Natural killer cell (primary cell): Measurements from ENCODE around the gene PHB1. TPM values are rescaled to one million over a fixed set of nuclear protein-coding genes. Genes with fewer than 3 reads are reported as not detected.

ENCODE experiments used
- ATAC-seq, 3 donors: fragments of 150-1000 bp in 2 of 3; fragments of 200-7000 bp in 1 of 3; cut with Tn5 transposase; 1 replicate in 1 of 3; 2 replicates in 2 of 3; pipeline ENCODE4 v1.10.0; 2021; ENCODE audit warnings: mild to moderate bottlenecking in 2 of 3, moderate library complexity in 2 of 3
- DNase-seq, 2 donors: peaks; one replicate each; pipeline versions ENCODE4 v3.0.0 to v3.0.0-alpha.2; 2013 to 2021; ENCODE audit warnings: mixed read lengths in 1 of 2
- H3K27ac ChIP-seq: one replicate; pipeline ENCODE4 v1.5.1; 2013; ENCODE audit warnings: mild to moderate bottlenecking, low read length
- H3K27me3 ChIP-seq: one replicate; pipeline ENCODE4 v1.6.1; 2013; ENCODE audit warnings: low read length; ENCODE audit not compliant: control insufficient read depth, insufficient read depth
- H3K36me3 ChIP-seq: one replicate; pipeline ENCODE4 v1.6.1; 2013; ENCODE audit warnings: low read length; ENCODE audit not compliant: control insufficient read depth, insufficient read depth
- H3K4me1 ChIP-seq: one replicate; pipeline ENCODE4 v1.6.1; 2013; ENCODE audit warnings: low read length; ENCODE audit not compliant: control insufficient read depth, insufficient read depth
- H3K4me3 ChIP-seq: one replicate; pipeline ENCODE4 v1.5.1; 2013; ENCODE audit warnings: low read length
- H3K9me3 ChIP-seq: one replicate; pipeline ENCODE4 v1.6.1; 2013; ENCODE audit warnings: low read length; ENCODE audit not compliant: control insufficient read depth, insufficient read depth
- H3K27ac Mint-ChIP-seq, 2 donors: one replicate each; pipeline ENCODE4 v1.8.0; 2022; ENCODE audit warnings: mild to moderate bottlenecking in 2 of 2, mixed read lengths in 2 of 2, moderate library complexity in 1 of 2
- H3K27me3 Mint-ChIP-seq, 2 donors: one replicate each; pipeline ENCODE4 v1.8.0; 2022; ENCODE audit warnings: low read depth in 2 of 2, mixed read lengths in 2 of 2
- H3K36me3 Mint-ChIP-seq: one replicate; pipeline ENCODE4 v1.8.0; 2022; ENCODE audit warnings: mixed read lengths
- H3K4me1 Mint-ChIP-seq, 2 donors: one replicate each; pipeline ENCODE4 v1.8.0; 2022; ENCODE audit warnings: mixed read lengths in 2 of 2
- H3K4me3 Mint-ChIP-seq: one replicate; pipeline ENCODE4 v1.8.0; 2022; ENCODE audit warnings: mild to moderate bottlenecking, moderate library complexity, mixed read lengths
- H3K9me3 Mint-ChIP-seq, 2 donors: one replicate each; pipeline ENCODE4 v1.8.0; 2022; ENCODE audit warnings: mixed read lengths in 2 of 2
- WGBS: methylation state at CpG from one replicate; pipeline ENCODE4 v1.1.7; 2013; ENCODE audit warnings: missing lambda C conversion rate; ENCODE audit not compliant: insufficient coverage; 5-methylcytosine and 5-hydroxymethylcytosine counted together
- intact Hi-C: fragments of 100-400 bp; cut with micrococcal nuclease; formaldehyde crosslinking; loops from one replicate; pipeline ENCODE4 v1.14.2; 2022
- total RNA-seq, 4 donors: library from RNA; stranded (reverse); fragments of 120-200 nt in 1 of 4; gene quantifications; one replicate each; pipeline versions ENCODE4 v1.2.3 to v1.2.4, GENCODE V29; 2013 to 2022
- TF ChIP-seq, protein P1 (sequence below): fragments of 200-600 bp; IDR thresholded peaks from one replicate; pipeline ENCODE4 v1.8.0; 2022; ENCODE audit warnings: antibody characterized with exemption

PHB1 gene
- total RNA-seq, 3 donors from 2014 or later (not counting 1 experiment from before 2014, with no cell fraction given), result 49.6 to 66.2 (median 60.3) TPM

DNA sequence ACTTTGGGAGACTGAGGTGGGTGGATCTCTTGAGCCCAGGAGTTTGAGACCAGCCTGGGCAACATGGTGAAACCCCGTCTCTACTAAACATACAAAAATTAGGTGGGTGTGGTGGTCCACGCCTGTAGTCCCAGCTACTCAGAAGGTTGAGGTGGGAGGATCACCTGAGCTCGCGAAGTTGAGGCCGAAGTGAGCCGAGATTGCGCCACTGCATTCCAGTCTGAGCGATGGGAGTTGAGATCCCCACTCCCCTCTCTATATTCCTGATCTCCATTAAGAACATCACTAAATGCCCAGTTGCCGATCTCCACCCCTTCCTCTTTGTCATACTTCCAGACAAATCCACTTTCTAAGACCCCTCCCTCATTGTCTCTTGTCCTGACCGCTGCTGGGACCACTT lies 28.3 kb downstream of the PHB1 start:
- ATAC-seq, result no peak
- no peak for DNase-seq
- Histone ChIP-seq H3K27ac (no peak overlapping the region), H3K9me3 (no peaks in the 10 kb centered on the region), H3K36me3 (no peaks in the 10 kb centered on the region), H3K27me3 (no peaks in the 10 kb centered on the region), H3K4me1 (peaks cover 43% of the 10 kb centered on the region), H3K4me3 (no peak overlapping the region)
- Mint-ChIP-seq H3K36me3 (no peaks in the 10 kb centered on the region), H3K27me3 (no peaks in the 10 kb centered on the region), H3K4me1 (peaks cover 44 to 51% of the 10 kb centered on the region in 2 donors), H3K4me3 (no peak overlapping the region), H3K27ac (peak overlapping the region in 1 of 2 donors; percentile 48), H3K9me3 (no peaks in the 10 kb centered on the region)
- intact Hi-C loops, result no loop called here
- 98% methylated on average over 10 of the region's 10 CpGs for WGBS
- TF ChIP-seq, protein P1, sequence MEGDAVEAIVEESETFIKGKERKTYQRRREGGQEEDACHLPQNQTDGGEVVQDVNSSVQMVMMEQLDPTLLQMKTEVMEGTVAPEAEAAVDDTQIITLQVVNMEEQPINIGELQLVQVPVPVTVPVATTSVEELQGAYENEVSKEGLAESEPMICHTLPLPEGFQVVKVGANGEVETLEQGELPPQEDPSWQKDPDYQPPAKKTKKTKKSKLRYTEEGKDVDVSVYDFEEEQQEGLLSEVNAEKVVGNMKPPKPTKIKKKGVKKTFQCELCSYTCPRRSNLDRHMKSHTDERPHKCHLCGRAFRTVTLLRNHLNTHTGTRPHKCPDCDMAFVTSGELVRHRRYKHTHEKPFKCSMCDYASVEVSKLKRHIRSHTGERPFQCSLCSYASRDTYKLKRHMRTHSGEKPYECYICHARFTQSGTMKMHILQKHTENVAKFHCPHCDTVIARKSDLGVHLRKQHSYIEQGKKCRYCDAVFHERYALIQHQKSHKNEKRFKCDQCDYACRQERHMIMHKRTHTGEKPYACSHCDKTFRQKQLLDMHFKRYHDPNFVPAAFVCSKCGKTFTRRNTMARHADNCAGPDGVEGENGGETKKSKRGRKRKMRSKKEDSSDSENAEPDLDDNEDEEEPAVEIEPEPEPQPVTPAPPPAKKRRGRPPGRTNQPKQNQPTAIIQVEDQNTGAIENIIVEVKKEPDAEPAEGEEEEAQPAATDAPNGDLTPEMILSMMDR, result no peak

DNA sequence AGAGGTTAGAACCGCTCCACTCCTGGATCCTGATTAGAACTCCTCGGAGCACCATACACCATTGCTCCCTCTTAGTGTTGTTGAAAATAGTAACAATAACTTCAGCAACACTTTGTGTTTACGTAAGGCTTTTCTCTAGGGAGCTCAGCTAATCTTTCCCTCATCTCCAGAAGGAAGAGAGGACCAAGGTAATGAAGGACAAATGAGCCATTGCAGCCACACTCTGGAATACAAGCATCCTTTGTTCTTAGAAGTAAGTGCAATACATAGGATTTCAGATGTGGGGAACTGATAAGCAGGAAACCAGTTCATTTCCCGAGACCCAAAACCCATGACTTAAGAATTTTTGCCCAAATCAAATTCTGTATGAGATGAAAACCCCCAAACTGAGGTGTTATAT lies 29.7 kb downstream of the PHB1 start:
- H3K36me3 Mint-ChIP-seq, result no peaks in the 10 kb centered on the region
- no peak overlapping the region for H3K4me3 Mint-ChIP-seq
- intact Hi-C loops, result no loop called here
- H3K27ac Mint-ChIP-seq, result no peak overlapping the region
- no peaks in the 10 kb centered on the region for H3K36me3 ChIP-seq
- peaks cover 29 to 38% of the 10 kb centered on the region in 2 donors for H3K4me1 Mint-ChIP-seq
- no peaks in the 10 kb centered on the region for H3K27me3 Mint-ChIP-seq
- TF ChIP-seq, protein P1, result no peak
- H3K9me3 ChIP-seq, result no peaks in the 10 kb centered on the region
- H3K4me3 ChIP-seq, result no peak overlapping the region
- ATAC-seq, result no peak
- H3K27ac ChIP-seq, result no peak overlapping the region
- WGBS, result 94% methylated on average over 2 of the region's 4 CpGs
- no peaks in the 10 kb centered on the region for H3K9me3 Mint-ChIP-seq
- peaks cover 30% of the 10 kb centered on the region for H3K4me1 ChIP-seq
- DNase-seq, result no peak
- H3K27me3 ChIP-seq, result no peaks in the 10 kb centered on the region

DNA sequence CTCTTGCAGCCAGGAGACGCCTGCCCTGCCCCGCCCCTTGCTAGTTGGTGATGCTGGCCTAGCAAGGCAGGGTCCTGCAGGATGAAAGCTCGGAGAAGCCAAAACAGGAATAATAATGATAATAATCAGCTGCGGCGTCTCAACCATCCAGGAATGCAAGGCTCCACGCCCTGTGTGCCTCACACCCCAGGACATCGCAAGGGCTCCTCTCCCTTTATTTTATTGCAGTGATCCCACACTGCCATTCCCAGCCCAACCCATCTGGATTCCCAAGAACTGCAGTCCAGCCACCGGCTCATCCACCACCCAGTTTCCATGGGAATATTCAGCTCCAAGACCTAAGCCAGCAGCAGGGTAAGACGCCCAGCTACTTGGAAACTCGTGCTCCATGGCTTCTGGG lies 31.6 kb downstream of the PHB1 start:
- no peaks in the 10 kb centered on the region for H3K9me3 Mint-ChIP-seq

DNA sequence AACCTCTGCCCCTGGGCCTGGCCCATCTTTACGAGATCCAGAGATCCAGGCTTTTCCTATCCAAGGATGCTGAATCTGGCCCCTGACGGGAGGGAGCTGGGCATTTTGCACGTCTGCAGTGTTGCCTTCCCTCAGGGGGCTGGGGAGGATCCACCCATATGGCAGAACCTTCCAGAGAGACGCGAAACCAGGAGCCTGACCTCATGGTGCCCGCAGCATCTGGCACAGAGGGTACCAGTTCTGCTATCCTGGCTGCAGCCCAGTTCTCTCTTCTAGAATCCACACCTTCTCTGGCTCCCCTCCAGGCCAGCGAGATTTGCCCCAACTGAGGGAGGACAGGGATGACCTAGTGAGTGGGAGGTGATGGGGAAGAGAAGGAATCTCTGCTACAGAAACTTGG lies 32.1 kb downstream of the PHB1 start:
- Histone ChIP-seq H3K9me3 (no peaks in the 10 kb centered on the region), H3K27me3 (no peaks in the 10 kb centered on the region), H3K4me3 (no peak overlapping the region), H3K36me3 (no peaks in the 10 kb centered on the region), H3K4me1 (peaks cover 6% of the 10 kb centered on the region), H3K27ac (no peak overlapping the region)
- Mint-ChIP-seq H3K27ac (no peak overlapping the region), H3K27me3 (no peaks in the 10 kb centered on the region), H3K4me3 (no peak overlapping the region), H3K9me3 (no peaks in the 10 kb centered on the region), H3K4me1 (peaks cover 7 to 17% of the 10 kb centered on the region in 2 donors), H3K36me3 (no peaks in the 10 kb centered on the region)
- intact Hi-C loops, result no loop called here
- ATAC-seq (no peak), DNase-seq (no peak)
- TF ChIP-seq, protein P1, result no peak
- WGBS, result 94% methylated on average over 7 of the region's 7 CpGs

More for the DNA sequence above, 31.6 kb downstream of the PHB1 start:
- peaks cover 12 to 22% of the 10 kb centered on the region in 2 donors for H3K4me1 Mint-ChIP-seq
- peaks cover 11% of the 10 kb centered on the region for H3K4me1 ChIP-seq
- H3K4me3 Mint-ChIP-seq, result no peak overlapping the region
- no peak overlapping the region for H3K4me3 ChIP-seq
- H3K27me3 ChIP-seq, result no peaks in the 10 kb centered on the region
- no peaks in the 10 kb centered on the region for H3K36me3 Mint-ChIP-seq
- ATAC-seq (no peak), DNase-seq (no peak)
- H3K36me3 ChIP-seq, result no peaks in the 10 kb centered on the region
- no peak overlapping the region for H3K27ac ChIP-seq
- intact Hi-C loops, result no loop called here
- H3K9me3 ChIP-seq, result no peaks in the 10 kb centered on the region
- WGBS, result 98% methylated on average over 10 of the region's 10 CpGs
- no peak overlapping the region for H3K27ac Mint-ChIP-seq
- TF ChIP-seq, protein P1, result no peak
- H3K27me3 Mint-ChIP-seq, result no peaks in the 10 kb centered on the region
